GM23338 (cell line): ENCODE measurements around the gene DPP10. TPM values are rescaled to one million over a fixed set of nuclear protein-coding genes. Genes with fewer than 3 reads are reported as not detected.
A peak's percentile ranks its signal among the peaks of the same experiment; 100 is the strongest.

Experiments
- ATAC-seq: fragments of 200-7000 bp; cut with Tn5 transposase; 3 replicates; pipeline ENCODE4 v1.9.1; 2020
- DNase-seq: peaks from one replicate; pipeline ENCODE4 v3.0.0-alpha.2; 2015; ENCODE audit warnings: low spot score
- H2AFZ ChIP-seq: fragments of 200-600 bp; sonication (generic); 2 replicates; pipeline ENCODE4 v1.8.0; 2016; ENCODE audit warnings: antibody characterized with exemption, mild to moderate bottlenecking, moderate library complexity
- H3F3A ChIP-seq: fragments of 200-600 bp; sonication (generic); replicated peaks from 2 replicates; pipeline ENCODE4 v1.8.0; 2017; ENCODE audit warnings: antibody characterized with exemption, mixed run types, low read depth
- H3K27ac ChIP-seq: fragments of 200-600 bp; sonication (generic); 2 replicates; pipeline ENCODE4 v1.6.1; 2016; ENCODE audit warnings: low read depth
- H3K27me3 ChIP-seq: fragments of 200-600 bp; sonication (generic); 2 replicates; pipeline ENCODE4 v1.8.0; 2016; ENCODE audit warnings: mild to moderate bottlenecking, mixed run types, moderate library complexity; ENCODE audit not compliant: insufficient read depth
- H3K36me3 ChIP-seq: fragments of 200-600 bp; sonication (generic); 2 replicates; pipeline ENCODE4 v1.8.0; 2016; ENCODE audit warnings: mild to moderate bottlenecking; ENCODE audit not compliant: insufficient read depth
- H3K4me1 ChIP-seq: fragments of 200-600 bp; sonication (generic); 2 replicates; pipeline ENCODE4 v1.8.0; 2016; ENCODE audit warnings: mild to moderate bottlenecking, moderate library complexity; ENCODE audit not compliant: insufficient read depth
- H3K4me2 ChIP-seq: fragments of 200-600 bp; sonication (generic); 2 replicates; pipeline ENCODE4 v1.7.1; 2017; ENCODE audit warnings: mixed run types
- H3K4me3 ChIP-seq: fragments of 200-600 bp; sonication (generic); 2 replicates; pipeline ENCODE4 v1.6.1; 2016; ENCODE audit warnings: mixed run types
- H3K79me2 ChIP-seq: fragments of 200-600 bp; sonication (generic); replicated peaks from 2 replicates; pipeline ENCODE4 v1.8.0; 2017; ENCODE audit warnings: mild to moderate bottlenecking; ENCODE audit not compliant: insufficient read depth
- H3K9me2 ChIP-seq: fragments of 200-600 bp; sonication (generic); 2 replicates; pipeline ENCODE4 v1.8.0; 2017; ENCODE audit not compliant: insufficient read depth
- H4K20me1 ChIP-seq: fragments of 200-600 bp; sonication (generic); replicated peaks from 2 replicates; pipeline ENCODE4 v1.8.0; 2017; ENCODE audit warnings: mild to moderate bottlenecking; ENCODE audit not compliant: insufficient read depth
- H3K27ac Mint-ChIP-seq: 2 replicates; pipeline ENCODE4 v1.8.0; 2020; ENCODE audit warnings: inconsistent platforms, mild to moderate bottlenecking, moderate library complexity, mixed read lengths
- H3K27me3 Mint-ChIP-seq: 3 replicates; pipeline ENCODE4 v1.8.0; 2022; ENCODE audit warnings: low read depth, mild to moderate bottlenecking, moderate library complexity, mixed read lengths, inconsistent platforms; ENCODE audit not compliant: insufficient read depth, poor library complexity
- H3K36me3 Mint-ChIP-seq: 3 replicates; pipeline ENCODE4 v1.8.0; 2021; ENCODE audit warnings: low read depth, mild to moderate bottlenecking, inconsistent platforms, moderate library complexity, mixed read lengths
- H3K4me1 Mint-ChIP-seq: 3 replicates; pipeline ENCODE4 v1.8.0; 2020; ENCODE audit warnings: mild to moderate bottlenecking, inconsistent platforms, mixed read lengths
- H3K4me3 Mint-ChIP-seq: 3 replicates; pipeline ENCODE4 v1.8.0; 2021; ENCODE audit warnings: moderate library complexity, mild to moderate bottlenecking, inconsistent platforms, mixed read lengths
- H3K9me3 Mint-ChIP-seq: 3 replicates; pipeline ENCODE4 v1.8.0; 2020; ENCODE audit warnings: moderate library complexity, mild to moderate bottlenecking, inconsistent platforms, mixed read lengths
- CREB1 ChIP-seq: fragments of 250-450 bp; sonication (Bioruptor Pico); IDR thresholded peaks from 2 replicates; pipeline ENCODE4 v1.5.0; 2020; ENCODE audit warnings: low read depth, mild to moderate bottlenecking, moderate library complexity
- EZH2 ChIP-seq: fragments of 200-600 bp; sonication (generic); IDR thresholded peaks from one replicate; pipeline ENCODE4 v1.8.0; 2017; ENCODE audit warnings: antibody characterized with exemption, mild to moderate bottlenecking, low read depth; ENCODE audit not compliant: unreplicated experiment
- EZH2phosphoT487 ChIP-seq: fragments of 200-600 bp; sonication (generic); IDR thresholded peaks from one replicate; pipeline ENCODE4 v1.8.1; 2018; ENCODE audit warnings: antibody characterized with exemption; ENCODE audit not compliant: unreplicated experiment
- JUNB ChIP-seq: IDR thresholded peaks from one replicate; pipeline ENCODE4 v1.6.1; 2016; ENCODE audit warnings: antibody characterized with exemption; ENCODE audit not compliant: unreplicated experiment
- NANOG ChIP-seq: IDR thresholded peaks from 2 replicates; pipeline ENCODE4 v1.6.1; 2016; ENCODE audit warnings: antibody characterized with exemption, borderline replicate concordance
- POLR2AphosphoS5 ChIP-seq: IDR thresholded peaks from 2 replicates; pipeline ENCODE4 v1.6.1; 2016; ENCODE audit warnings: antibody characterized with exemption, low read depth
- ZNF114 ChIP-seq: fragments of 250-450 bp; sonication (Bioruptor Pico); IDR thresholded peaks from 2 replicates; pipeline ENCODE4 v1.5.0; 2020; ENCODE audit warnings: mild to moderate bottlenecking, moderate library complexity
- ZNF331 ChIP-seq: fragments of 250-450 bp; sonication (Bioruptor Pico); IDR thresholded peaks from 2 replicates; pipeline ENCODE4 v1.5.0; 2020; ENCODE audit warnings: low read depth, mild to moderate bottlenecking, moderate library complexity
- ZNF462 ChIP-seq: fragments of 250-450 bp; sonication (Bioruptor Pico); IDR thresholded peaks from 2 replicates; pipeline ENCODE4 v1.5.0; 2020; ENCODE audit warnings: mild to moderate bottlenecking, moderate library complexity
- polyA plus RNA-seq: library from polyadenylated mRNA; unstranded; fragments of >200 nt; fragmentation: Nextera tagmentation; extraction: Ambion mirVana; gene quantifications from 2 replicates; pipeline ENCODE4 v1.2.1, GENCODE V29; 2016
- total RNA-seq: library from RNA; depleted of rRNA; stranded (reverse); fragments of >200 nt; shearing (Covaris generic); gene quantifications from 2 replicates; pipeline ENCODE4 v1.2.3, GENCODE V29; 2014
- TF ChIP-seq, protein P1 (sequence below), 2 experiments: fragments of 200-600 bp in 1 of 2; sonication (generic) in 1 of 2; conservative IDR thresholded peaks; 2 replicates each; pipeline versions ENCODE4 v1.5.1 to v1.6.1; 2016 to 2017; ENCODE audit warnings: antibody characterized with exemption in 2 of 2, low read depth in 2 of 2, mild to moderate bottlenecking in 2 of 2, moderate library complexity in 1 of 2
- TF ChIP-seq, protein P2 (sequence below): IDR thresholded peaks from 2 replicates; pipeline ENCODE4 v1.6.1; 2016; ENCODE audit warnings: antibody characterized with exemption

Gene DPP10
- total and polyA plus RNA-seq, 2 experiments from 2014 or later: 3.6 to 14.8 TPM

GRCh38 chr2:115294999-115295398 is 852.6 kb downstream of the DPP10 start:
- TF ChIP-seq, protein P1, sequence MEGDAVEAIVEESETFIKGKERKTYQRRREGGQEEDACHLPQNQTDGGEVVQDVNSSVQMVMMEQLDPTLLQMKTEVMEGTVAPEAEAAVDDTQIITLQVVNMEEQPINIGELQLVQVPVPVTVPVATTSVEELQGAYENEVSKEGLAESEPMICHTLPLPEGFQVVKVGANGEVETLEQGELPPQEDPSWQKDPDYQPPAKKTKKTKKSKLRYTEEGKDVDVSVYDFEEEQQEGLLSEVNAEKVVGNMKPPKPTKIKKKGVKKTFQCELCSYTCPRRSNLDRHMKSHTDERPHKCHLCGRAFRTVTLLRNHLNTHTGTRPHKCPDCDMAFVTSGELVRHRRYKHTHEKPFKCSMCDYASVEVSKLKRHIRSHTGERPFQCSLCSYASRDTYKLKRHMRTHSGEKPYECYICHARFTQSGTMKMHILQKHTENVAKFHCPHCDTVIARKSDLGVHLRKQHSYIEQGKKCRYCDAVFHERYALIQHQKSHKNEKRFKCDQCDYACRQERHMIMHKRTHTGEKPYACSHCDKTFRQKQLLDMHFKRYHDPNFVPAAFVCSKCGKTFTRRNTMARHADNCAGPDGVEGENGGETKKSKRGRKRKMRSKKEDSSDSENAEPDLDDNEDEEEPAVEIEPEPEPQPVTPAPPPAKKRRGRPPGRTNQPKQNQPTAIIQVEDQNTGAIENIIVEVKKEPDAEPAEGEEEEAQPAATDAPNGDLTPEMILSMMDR (conservative IDR thresholded peaks at IDR 0.05; ENCODE audit: low read depth in 2 of 2): no peak
- TF ChIP-seq POLR2AphosphoS5: no peak
- no peak for TF ChIP-seq CREB1 (CRISPR knock-in tag)
- TF ChIP-seq ZNF114 (CRISPR knock-in tag): no peak
- no peak for TF ChIP-seq ZNF331
- no peak for TF ChIP-seq NANOG
- TF ChIP-seq EZH2: no peak
- Histone ChIP-seq H4K20me1 (no peaks in the 10 kb centered on the region), H3K27ac (no peak overlapping the region), H3K9me2 (no peaks in the 10 kb centered on the region), H3K27me3 (no peaks in the 10 kb centered on the region), H3K4me3 (no peak overlapping the region), H3K36me3 (no peaks in the 10 kb centered on the region), H3K4me2 (0 out of 2 replicates have a peak overlapping the region, but pooled peaks have one; percentile 4), H2AFZ (no peak overlapping the region), H3F3A (no peaks in the 10 kb centered on the region), H3K79me2 (no peaks in the 10 kb centered on the region), H3K4me1 (peaks cover 12% of the 10 kb centered on the region)
- no peaks in the 10 kb centered on the region for H3K9me3 Mint-ChIP-seq
- H3K36me3 Mint-ChIP-seq: no peaks in the 10 kb centered on the region
- H3K4me1 Mint-ChIP-seq: peaks cover 29% of the 10 kb centered on the region
- no peak overlapping the region for H3K4me3 Mint-ChIP-seq
- ATAC-seq (peak; percentile 83), DNase-seq (peak; percentile 17)
- peak overlapping the region; percentile 68; the same call in 1 of the 2 replicates for H3K27ac Mint-ChIP-seq
- H3K27me3 Mint-ChIP-seq: peaks cover 3% of the 10 kb centered on the region

DNA sequence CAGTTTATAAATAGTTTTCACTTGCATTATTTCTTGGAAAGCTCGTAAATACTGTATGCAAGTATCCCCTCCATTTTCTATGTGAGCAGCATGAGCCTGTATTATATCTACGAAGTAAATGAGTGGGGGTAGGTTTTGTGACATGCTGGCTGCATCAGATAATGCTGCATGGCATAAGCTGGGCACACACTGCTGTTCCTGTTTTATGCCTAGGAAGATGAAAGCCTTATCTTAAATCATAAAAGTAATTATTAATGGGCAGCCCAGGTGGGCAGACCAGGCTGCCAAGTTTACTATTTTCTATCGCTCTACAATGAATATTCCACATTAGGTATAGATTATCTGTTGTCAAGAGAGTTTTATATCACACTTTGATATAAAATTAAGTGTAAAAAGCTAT is 854.6 kb downstream of the DPP10 start:
- Mint-ChIP-seq H3K4me3 (no peak overlapping the region), H3K27ac (no peak overlapping the region), H3K36me3 (no peaks in the 10 kb centered on the region), H3K27me3 (peaks cover 3% of the 10 kb centered on the region), H3K4me1 (peaks cover 29% of the 10 kb centered on the region), H3K9me3 (no peaks in the 10 kb centered on the region)
- no peak overlapping the region for H3K4me3 ChIP-seq
- H3K27ac ChIP-seq: no peak overlapping the region
- no peak overlapping the region for H3K4me2 ChIP-seq
- H3K4me1 ChIP-seq: peaks cover 12% of the 10 kb centered on the region
- no peaks in the 10 kb centered on the region for H3K36me3 ChIP-seq
- no peaks in the 10 kb centered on the region for H3K27me3 ChIP-seq
- no peak for DNase-seq
- H2AFZ ChIP-seq: no peak overlapping the region
- no peaks in the 10 kb centered on the region for H4K20me1 ChIP-seq
- no peaks in the 10 kb centered on the region for H3F3A ChIP-seq
- ATAC-seq: no peak
- H3K9me2 ChIP-seq: no peaks in the 10 kb centered on the region
- H3K79me2 ChIP-seq: no peaks in the 10 kb centered on the region
- TF ChIP-seq, protein P1 (conservative IDR thresholded peaks at IDR 0.05; ENCODE audit: low read depth in 2 of 2): no peak
- TF ChIP-seq EZH2phosphoT487 (no peak), ZNF331 (no peak), CREB1 (CRISPR knock-in tag) (no peak), POLR2AphosphoS5 (no peak), JUNB (no peak), ZNF462 (no peak)
- TF ChIP-seq, protein P2, sequence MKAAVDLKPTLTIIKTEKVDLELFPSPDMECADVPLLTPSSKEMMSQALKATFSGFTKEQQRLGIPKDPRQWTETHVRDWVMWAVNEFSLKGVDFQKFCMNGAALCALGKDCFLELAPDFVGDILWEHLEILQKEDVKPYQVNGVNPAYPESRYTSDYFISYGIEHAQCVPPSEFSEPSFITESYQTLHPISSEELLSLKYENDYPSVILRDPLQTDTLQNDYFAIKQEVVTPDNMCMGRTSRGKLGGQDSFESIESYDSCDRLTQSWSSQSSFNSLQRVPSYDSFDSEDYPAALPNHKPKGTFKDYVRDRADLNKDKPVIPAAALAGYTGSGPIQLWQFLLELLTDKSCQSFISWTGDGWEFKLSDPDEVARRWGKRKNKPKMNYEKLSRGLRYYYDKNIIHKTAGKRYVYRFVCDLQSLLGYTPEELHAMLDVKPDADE: no peak
